GM12878 (cell line): Measurements from ENCODE around the gene CDR2. TPM values are rescaled to one million over a fixed set of nuclear protein-coding genes. Genes with fewer than 3 reads are reported as not detected.

ENCODE experiments used
- ATAC-seq: fragments of 200-7000 bp; cut with Tn5 transposase; 3 replicates; pipeline ENCODE4 v1.9.1; 2020; ENCODE audit warnings: mild to moderate bottlenecking, moderate library complexity
- BruUV-seq: library from RNA; stranded (reverse); fragments of 400-500 nt; replicated peaks from 2 replicates; lab custom pipeline; 2021; lab: Mats Ljungman, UMichigan
- CTCF ChIA-PET: fragments of 300-600 bp; sonication (Branson Sonifier 250); formaldehyde crosslinking; extraction: SDS; loops from one replicate; lab custom pipeline; 2021; ENCODE audit warnings: inconsistent platforms; lab: Yijun Ruan, JAX
- POLR2A ChIA-PET: fragments of 350-600 bp; formaldehyde crosslinking; extraction: SDS; loops from one replicate; lab custom pipeline; 2021; ENCODE audit warnings: inconsistent platforms; lab: Charles Lee
- RAD21 ChIA-PET: fragments of 300-600 bp; sonication (Branson Sonifier 250); formaldehyde crosslinking; loops from one replicate; lab custom pipeline; 2023; ENCODE audit warnings: antibody characterized with exemption; ENCODE audit not compliant: unreplicated experiment; lab: Charles Lee
- SMC1A ChIA-PET: fragments of 300-600 bp; sonication (Branson Sonifier 250); formaldehyde crosslinking; loops from one replicate; lab custom pipeline; 2023; ENCODE audit not compliant: unreplicated experiment, uncharacterized antibody; lab: Charles Lee
- DNase-seq: peaks from one replicate; pipeline ENCODE4 v3.0.0-alpha.2; 2011; ENCODE audit warnings: low read depth, low spot score
- FAIRE-seq: peaks from 3 replicates; lab custom pipeline; 2011; peaks lifted over from hg19 to GRCh38; lab: Jason Lieb, UNC
- H2AFZ ChIP-seq: 2 replicates; pipeline ENCODE4 v1.6.0; 2011; ENCODE audit warnings: low read depth, low read length, control low read depth; ENCODE audit not compliant: control insufficient read depth
- H3K27ac ChIP-seq: 2 replicates; pipeline ENCODE4 v1.5.1; 2011; ENCODE audit warnings: control low read depth; ENCODE audit not compliant: control insufficient read depth, insufficient read depth
- H3K27me3 ChIP-seq, 2 experiments: replicated peaks in 1 of 2; 2 replicates each; pipeline versions ENCODE4 v1.6.0 to v1.6.1; 2011; ENCODE audit warnings: low read length in 1 of 2; ENCODE audit not compliant: control insufficient read depth in 2 of 2, insufficient read depth in 2 of 2
- H3K36me3 ChIP-seq, 2 experiments: 2 replicates each; pipeline ENCODE4 v1.5.1; 2011; ENCODE audit warnings: low read length in 1 of 2; ENCODE audit not compliant: control insufficient read depth in 2 of 2, insufficient read depth in 2 of 2
- H3K4me1 ChIP-seq: 2 replicates; pipeline ENCODE4 v1.6.1; 2011; ENCODE audit warnings: mild to moderate bottlenecking, low read length, moderate library complexity, mixed read lengths; ENCODE audit not compliant: control insufficient read depth, insufficient read depth
- H3K4me2 ChIP-seq: 2 replicates; pipeline ENCODE4 v1.6.0; 2011; ENCODE audit warnings: control low read depth; ENCODE audit not compliant: control insufficient read depth, insufficient read depth
- H3K4me3 ChIP-seq: fragments of 200-600 bp; sonication (generic); 2 replicates; pipeline ENCODE4 v1.5.1; 2016
- H3K79me2 ChIP-seq: 2 replicates; pipeline ENCODE4 v1.6.0; 2011; ENCODE audit warnings: low read length; ENCODE audit not compliant: control insufficient read depth, insufficient read depth
- H3K9ac ChIP-seq: 2 replicates; pipeline ENCODE4 v1.8.0; 2011; ENCODE audit warnings: low read length, control low read depth, mixed read lengths; ENCODE audit not compliant: control insufficient read depth, insufficient read depth
- H3K9me3 ChIP-seq: replicated peaks from 3 replicates; pipeline ENCODE4 v1.5.1; 2011; ENCODE audit warnings: mild to moderate bottlenecking, low read length; ENCODE audit not compliant: control insufficient read depth, insufficient read depth
- H4K20me1 ChIP-seq: 2 replicates; pipeline ENCODE4 v1.6.0; 2011; ENCODE audit not compliant: control insufficient read depth, insufficient read depth
- BCLAF1 ChIP-seq: fragments of 450-650 bp; IDR thresholded peaks from 2 replicates; pipeline ENCODE4 v1.6.1; 2017; ENCODE audit warnings: antibody characterized with exemption, mild to moderate bottlenecking, moderate library complexity
- CBX3 ChIP-seq: fragments of 200-600 bp; sonication (generic); IDR thresholded peaks from 2 replicates; pipeline ENCODE4 v1.6.1; 2016; ENCODE audit warnings: low read depth, borderline replicate concordance
- IRF3 ChIP-seq: fragments of 450-650 bp; IDR thresholded peaks from 2 replicates; pipeline ENCODE4 v1.6.1; 2014; ENCODE audit warnings: mild to moderate bottlenecking
- IRF4 ChIP-seq: IDR thresholded peaks from 2 replicates; pipeline ENCODE4 v1.6.1; 2011; ENCODE audit warnings: low read depth, low read length
- IRF5 ChIP-seq: fragments of 450-650 bp; IDR thresholded peaks from 2 replicates; pipeline ENCODE4 v1.6.1; 2017; ENCODE audit warnings: borderline replicate concordance
- PKNOX1 ChIP-seq: fragments of 450-650 bp; IDR thresholded peaks from 2 replicates; pipeline ENCODE4 v1.6.1; 2016; ENCODE audit warnings: mild to moderate bottlenecking
- POLR2AphosphoS5 ChIP-seq: IDR thresholded peaks from 2 replicates; pipeline ENCODE4 v1.6.1; 2011; ENCODE audit warnings: mild to moderate bottlenecking, low read length, inconsistent platforms
- RAD51 ChIP-seq: fragments of 450-650 bp; IDR thresholded peaks from 2 replicates; pipeline ENCODE4 v1.6.1; 2016; ENCODE audit warnings: moderate library complexity, mild to moderate bottlenecking, inconsistent platforms
- RB1 ChIP-seq: fragments of 450-650 bp; formaldehyde crosslinking; IDR thresholded peaks from 2 replicates; pipeline ENCODE4 v1.6.1; 2017; ENCODE audit warnings: mild to moderate bottlenecking, borderline replicate concordance
- REST ChIP-seq: IDR thresholded peaks from 2 replicates; pipeline ENCODE4 v1.6.1; 2012; ENCODE audit warnings: mild to moderate bottlenecking, low read depth, low read length
- TAF1 ChIP-seq: IDR thresholded peaks from 2 replicates; pipeline ENCODE4 v1.6.1; 2011; ENCODE audit warnings: mild to moderate bottlenecking, low read depth, low read length, borderline replicate concordance
- YY1 ChIP-seq: IDR thresholded peaks from 2 replicates; pipeline ENCODE4 v1.6.1; 2011; ENCODE audit warnings: low read depth, mild to moderate bottlenecking, low read length
- ZZZ3 ChIP-seq: IDR thresholded peaks from 2 replicates; pipeline ENCODE4 v1.6.1; 2011; ENCODE audit warnings: low read depth; ENCODE audit not compliant: control insufficient read depth, insufficient read length
- WGBS: methylation state at CpG from one replicate; pipeline ENCODE4 v1.1.6; 2016; ENCODE audit warnings: low lambda C conversion rate; ENCODE audit not compliant: insufficient replicate concordance, insufficient coverage; ENCODE audit errors: missing lambda C conversion rate; 5-methylcytosine and 5-hydroxymethylcytosine counted together
- in situ Hi-C: fragments of 300-500 bp; cut with MboI; formaldehyde crosslinking; loops from 9 replicates; pipeline ENCODE4 v1.14.3; 2018; ENCODE audit warnings: mixed read lengths
- intact Hi-C: fragments of 100-400 bp; cut with micrococcal nuclease; formaldehyde crosslinking; loops from one replicate; pipeline ENCODE4 v1.14.2; 2022; ENCODE audit not compliant: unreplicated experiment
- polyA plus RNA-seq, 11 experiments: library from polyadenylated mRNA; depleted of rRNA in 4 of 11; unstranded in 6 of 11; stranded (reverse) in 5 of 11; fragments of >200 nt; fragmentation: Nextera tagmentation in 4 of 11; fragmentation: Illumina TruSeq in 1 of 11; extraction: Ambion mirVana in 4 of 11; extraction: Trizol in 1 of 11; gene quantifications; 1 replicate in 1 of 11; 2 replicates in 10 of 11; pipeline versions ENCODE4 v1.2.1 to v1.2.3, GENCODE V29; 2011 to 2016; ENCODE audit warnings: inconsistent platforms in 2 of 11, missing spikeins in 2 of 11, low read depth in 1 of 11
- total RNA-seq, 4 experiments: library from RNA; depleted of rRNA in 3 of 4; stranded (reverse); fragments of >200 nt in 3 of 4; fragmentation: Illumina TruSeq in 1 of 4; extraction: Trizol in 1 of 4; gene quantifications; 2 replicates each; pipeline versions ENCODE4 v1.2.1 to v1.2.3, GENCODE V29; 2013 to 2021

Gene CDR2
- total and polyA plus RNA-seq, 10 of the 15 experiments (the other 5 are each of a cell fraction or from before 2014, with no cell fraction given) = 4.8 to 24.3 (median 19.2) TPM

GRCh38 chr16:22302776-22303363 lies 71.5 kb downstream of the CDR2 start:
- Histone ChIP-seq H2AFZ (no peak overlapping the region), H3K4me3 (no peak overlapping the region), H3K9me3 (no peaks in the 10 kb centered on the region), H3K27ac (no peak overlapping the region), H3K27me3 (no peaks in the 10 kb centered on the region), H3K4me2 (no peak overlapping the region), H3K79me2 (peaks cover 23% of the 10 kb centered on the region), H3K36me3 (peaks cover 6 to 25% of the 10 kb centered on the region in 2 experiments; a peak in 3 of 4 replicates), H3K9ac (no peak overlapping the region), H4K20me1 (peaks cover 8% of the 10 kb centered on the region; the same call in 1 of the 2 replicates), H3K4me1 (peaks cover 9% of the 10 kb centered on the region)
- ChIA-PET SMC1A (interaction anchor here (2.7 kb wide), 1 partner anchor 95 kb away, joined by 10 read pairs; no protein-coding TSS in a partner anchor), CTCF (no interaction called here), RAD21 (no interaction called here), POLR2A (no interaction called here)
- no TSS peak for BruUV-seq
- ATAC-seq = no peak
- in situ Hi-C loops = loop anchor here (25.0 kb wide), 1 partner anchor 259 kb away; no protein-coding TSS in a partner anchor
- WGBS = 89% methylated on average over 12 of the region's 12 CpGs
- no peak for FAIRE-seq
- intact Hi-C loops = no loop called here
- DNase-seq = no peak
- TF ChIP-seq REST = no peak
- TF ChIP-seq POLR2AphosphoS5 = no peak
- no peak for TF ChIP-seq TAF1
- no peak for TF ChIP-seq RB1
- no peak for TF ChIP-seq CBX3
- no peak for TF ChIP-seq IRF3
- no peak for TF ChIP-seq PKNOX1
- TF ChIP-seq BCLAF1 = no peak
- no peak for TF ChIP-seq ZZZ3
- no peak for TF ChIP-seq IRF4
- TF ChIP-seq IRF5 = no peak
- TF ChIP-seq RAD51 = no peak
- no peak for TF ChIP-seq YY1
